HepG2 (cell line): Measurements from ENCODE around the gene CHEK1. TPM values are rescaled to one million over a fixed set of nuclear protein-coding genes. Genes with fewer than 3 reads are reported as not detected.
A peak's percentile ranks its signal among the peaks of the same experiment; 100 is the strongest.

Source experiments
- CCAR2 ChIP-seq: fragments of 200-400 bp; formaldehyde crosslinking; optimal IDR thresholded peaks from 2 replicates; pipeline ENCODE3; 2018; ENCODE audit warnings: low read depth, mild to moderate bottlenecking, low read length, moderate library complexity
- CSRNP1 ChIP-seq: sonication (generic); formaldehyde crosslinking; IDR thresholded peaks from 2 replicates; pipeline ENCODE4 v1.8.1; 2023; ENCODE audit warnings: mild to moderate bottlenecking, missing genetic modification reagents
- FOXA3 ChIP-seq: IDR thresholded peaks from 2 replicates; pipeline ENCODE4 v1.6.1; 2016; ENCODE audit warnings: missing genetic modification reagents, missing compliant biosample characterization
- FOXM1 ChIP-seq: sonication (generic); formaldehyde crosslinking; IDR thresholded peaks from 2 replicates; pipeline ENCODE4 v1.5.0; 2020; ENCODE audit warnings: missing genetic modification reagents
- GABPA ChIP-seq, 2 experiments: IDR thresholded peaks; 2 replicates each; pipeline ENCODE4 v1.6.1; 2011 to 2016; ENCODE audit warnings: low read depth in 2 of 2, low read length in 1 of 2, missing biosample characterization in 1 of 2, missing genetic modification characterization in 1 of 2
- GFI1 ChIP-seq: sonication (generic); formaldehyde crosslinking; IDR thresholded peaks from 2 replicates; pipeline ENCODE4 v1.5.0; 2020; ENCODE audit warnings: missing genetic modification reagents, mild to moderate bottlenecking, borderline replicate concordance
- GRHL1 ChIP-seq: sonication (generic); formaldehyde crosslinking; conservative IDR thresholded peaks from 2 replicates; pipeline ENCODE4 v1.8.0; 2022; ENCODE audit warnings: missing genetic modification reagents
- JARID2 ChIP-seq: sonication (generic); formaldehyde crosslinking; IDR thresholded peaks from 2 replicates; pipeline ENCODE4 v1.8.1; 2023; ENCODE audit warnings: missing genetic modification reagents, inconsistent platforms; ENCODE audit not compliant: insufficient replicate concordance
- MTA1 ChIP-seq: sonication (generic); formaldehyde crosslinking; IDR thresholded peaks from 2 replicates; pipeline ENCODE4 v1.4.0; 2020; ENCODE audit warnings: missing genetic modification reagents, mild to moderate bottlenecking, borderline replicate concordance
- NCOA2 ChIP-seq: sonication (generic); formaldehyde crosslinking; IDR thresholded peaks from 2 replicates; pipeline ENCODE4 v1.8.0; 2022; ENCODE audit warnings: inconsistent platforms
- PBX2 ChIP-seq: IDR thresholded peaks from 2 replicates; pipeline ENCODE4 v1.6.1; 2016; ENCODE audit warnings: control low read depth
- PHF21A ChIP-seq: sonication (generic); formaldehyde crosslinking; IDR thresholded peaks from 2 replicates; pipeline ENCODE4 v1.5.0; 2020; ENCODE audit warnings: mild to moderate bottlenecking, missing genetic modification reagents
- TCF12 ChIP-seq, 2 experiments: fragments of 450-650 bp in 1 of 2; sonication (generic) in 1 of 2; formaldehyde crosslinking in 1 of 2; IDR thresholded peaks; 2 replicates each; pipeline versions ENCODE4 v1.6.1 to v1.8.0; 2017 to 2022; ENCODE audit warnings: antibody characterized with exemption in 1 of 2, mild to moderate bottlenecking in 1 of 2, missing genetic modification reagents in 1 of 2, moderate library complexity in 1 of 2
- TP53 ChIP-seq: sonication (generic); formaldehyde crosslinking; conservative IDR thresholded peaks from 2 replicates; pipeline ENCODE4 v1.4.0; 2020; ENCODE audit warnings: missing genetic modification reagents
- ZC3H4 ChIP-seq: sonication (generic); formaldehyde crosslinking; IDR thresholded peaks from 2 replicates; pipeline ENCODE4 v1.4.0; 2020; ENCODE audit warnings: missing genetic modification reagents, borderline replicate concordance
- ZFP41 ChIP-seq: sonication (generic); formaldehyde crosslinking; IDR thresholded peaks from 2 replicates; pipeline ENCODE4 v1.4.0; 2020; ENCODE audit warnings: mild to moderate bottlenecking, missing genetic modification reagents, borderline replicate concordance
- ZKSCAN1 ChIP-seq: fragments of 150-350 bp; IDR thresholded peaks from 2 replicates; pipeline ENCODE4 v1.6.1; 2014; ENCODE audit warnings: low read length
- ZNF143 ChIP-seq: sonication (generic); formaldehyde crosslinking; IDR thresholded peaks from 2 replicates; pipeline ENCODE4 v1.4.0; 2020; ENCODE audit warnings: missing genetic modification reagents
- ZNF383 ChIP-seq: sonication (generic); formaldehyde crosslinking; IDR thresholded peaks from 2 replicates; pipeline ENCODE4 v1.4.0; 2020; ENCODE audit warnings: missing genetic modification reagents, mild to moderate bottlenecking, borderline replicate concordance
- ZNF460 ChIP-seq: sonication (generic); formaldehyde crosslinking; IDR thresholded peaks from 2 replicates; pipeline ENCODE4 v1.5.1; 2020; ENCODE audit warnings: missing genetic modification reagents, mild to moderate bottlenecking, borderline replicate concordance
- polyA plus RNA-seq, 8 experiments: library from polyadenylated mRNA; depleted of rRNA in 3 of 8; stranded (reverse) in 7 of 8; unstranded in 1 of 8; fragments of >200 nt; fragmentation: Illumina TruSeq in 4 of 8; extraction: Trizol in 4 of 8; gene quantifications; 2 replicates each; pipeline versions ENCODE4 v1.2.1 to v1.2.3, GENCODE V29; 2011 to 2016; ENCODE audit warnings: low read depth in 4 of 8, missing spikeins in 1 of 8, mixed read lengths in 1 of 8; ENCODE audit not compliant: insufficient read depth in 1 of 8
- total RNA-seq, 5 experiments: library from RNA; depleted of rRNA; stranded (reverse); fragments of >200 nt; fragmentation: Illumina TruSeq; extraction: Trizol; gene quantifications; 2 replicates each; pipeline ENCODE4 v1.2.3, GENCODE V29; 2016; ENCODE audit warnings: low read depth in 1 of 5
- TF ChIP-seq, protein P1 (sequence below): sonication (generic); formaldehyde crosslinking; IDR thresholded peaks from 2 replicates; pipeline ENCODE4 v1.8.1; 2022; ENCODE audit warnings: mild to moderate bottlenecking, missing genetic modification reagents

The CHEK1 gene
- total and polyA plus RNA-seq, 2 of the 13 experiments (the other 11 are each of a cell fraction or from before 2014, with no cell fraction given) = 17.8 to 83.2 TPM

DNA sequence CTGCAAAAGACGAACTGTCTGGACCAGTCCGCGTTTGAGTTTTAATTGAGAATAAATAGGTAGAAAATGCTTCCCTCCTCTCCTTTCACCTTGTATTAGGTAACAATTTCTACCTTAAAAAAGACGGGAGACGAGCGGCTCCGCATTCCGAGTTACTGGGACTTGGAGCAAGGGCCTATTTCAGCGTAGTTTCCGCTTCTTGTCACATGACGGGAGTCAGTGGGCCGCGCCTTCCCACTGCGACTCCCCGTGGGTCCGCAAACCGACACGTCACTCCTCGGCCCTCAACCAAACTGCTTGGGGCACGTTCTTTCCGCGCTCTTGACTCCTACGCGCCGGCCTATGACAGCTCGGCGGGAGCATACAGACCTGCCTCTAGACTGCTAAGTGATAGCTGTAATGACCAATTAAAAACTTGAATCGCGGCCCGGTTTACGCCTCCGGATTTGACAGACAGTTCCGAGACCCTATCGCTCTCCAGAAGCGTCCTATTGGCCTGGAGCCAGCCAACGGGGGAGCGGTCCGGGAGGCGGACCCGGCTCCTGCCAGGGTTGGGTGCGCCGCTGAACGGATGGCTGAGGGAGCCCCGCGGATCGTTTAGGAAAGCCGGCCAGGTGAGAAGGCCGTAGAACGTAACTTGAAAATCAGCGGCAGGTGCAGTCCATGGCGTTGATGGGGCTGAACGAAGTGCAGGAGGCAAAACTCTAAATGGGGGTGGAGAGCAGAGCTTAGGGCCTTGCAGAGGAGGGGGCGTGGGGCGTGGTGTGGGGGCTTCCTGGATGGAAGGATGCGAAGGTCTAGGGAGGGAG is 32.5 kb upstream of the CHEK1 start, which contains the start of gene STT3A (continued):
- TF ChIP-seq, protein P1, sequence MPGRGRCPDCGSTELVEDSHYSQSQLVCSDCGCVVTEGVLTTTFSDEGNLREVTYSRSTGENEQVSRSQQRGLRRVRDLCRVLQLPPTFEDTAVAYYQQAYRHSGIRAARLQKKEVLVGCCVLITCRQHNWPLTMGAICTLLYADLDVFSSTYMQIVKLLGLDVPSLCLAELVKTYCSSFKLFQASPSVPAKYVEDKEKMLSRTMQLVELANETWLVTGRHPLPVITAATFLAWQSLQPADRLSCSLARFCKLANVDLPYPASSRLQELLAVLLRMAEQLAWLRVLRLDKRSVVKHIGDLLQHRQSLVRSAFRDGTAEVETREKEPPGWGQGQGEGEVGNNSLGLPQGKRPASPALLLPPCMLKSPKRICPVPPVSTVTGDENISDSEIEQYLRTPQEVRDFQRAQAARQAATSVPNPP (CRISPR knock-in tag) = 0 out of 2 replicates have a peak, but pooled peaks have one; percentile 64
- no peak for TF ChIP-seq ZFP41
- TF ChIP-seq GRHL1 = no peak
- TF ChIP-seq FOXA3 (CRISPR knock-in tag) = no peak; the same call in 1 of the 2 replicates
- peak; percentile 62 for TF ChIP-seq GABPA (IDR thresholded peaks at IDR 0.05; ENCODE audit: low read depth, low read length)
- peak; percentile 89 for TF ChIP-seq GABPA (CRISPR knock-in tag; IDR thresholded peaks at IDR 0.05; ENCODE audit: low read depth)
- no peak for TF ChIP-seq CCAR2
- no peak for TF ChIP-seq ZC3H4 (CRISPR knock-in tag)
- peak; percentile 85; the same call in 1 of the 2 replicates for TF ChIP-seq CSRNP1 (CRISPR knock-in tag)
- peak; percentile 99 for TF ChIP-seq PBX2 (CRISPR knock-in tag)
- TF ChIP-seq ZKSCAN1 = 0 out of 2 replicates have a peak, but pooled peaks have one; percentile 19
- no peak for TF ChIP-seq TP53 (CRISPR knock-in tag)
- TF ChIP-seq TCF12 (IDR thresholded peaks at IDR 0.05) = no peak
- TF ChIP-seq TCF12 (CRISPR knock-in tag; IDR thresholded peaks at IDR 0.05) = no peak
- no peak for TF ChIP-seq ZNF460 (CRISPR knock-in tag)
- no peak for TF ChIP-seq GFI1 (CRISPR knock-in tag)
- no peak; the same call in 1 of the 2 replicates for TF ChIP-seq NCOA2
- TF ChIP-seq PHF21A (CRISPR knock-in tag) = no peak; the same call in 1 of the 2 replicates
- TF ChIP-seq JARID2 = no peak
- peak; percentile 63; the same call in 1 of the 2 replicates for TF ChIP-seq MTA1 (CRISPR knock-in tag)
- no peak for TF ChIP-seq ZNF383 (CRISPR knock-in tag)
- TF ChIP-seq ZNF143 (CRISPR knock-in tag) = no peak
- 0 out of 2 replicates have a peak, but pooled peaks have one; percentile 44 for TF ChIP-seq FOXM1 (CRISPR knock-in tag)
